COLO668 (cell line): ENCODE results near the gene BTBD6.
A peak's percentile ranks its signal among the peaks of the same experiment; 100 is the strongest.
"Not testable (repeated sequence)": the region's sequence is repeated elsewhere in the genome, so short reads cannot be mapped to it uniquely, and the experiment has no call there.

Experiments
- DNase-seq: peaks from one replicate; lab custom pipeline; 2025; ENCODE audit not compliant: unreplicated experiment; lab: John Stamatoyannopoulos, UW

The BTBD6 gene

DNA sequence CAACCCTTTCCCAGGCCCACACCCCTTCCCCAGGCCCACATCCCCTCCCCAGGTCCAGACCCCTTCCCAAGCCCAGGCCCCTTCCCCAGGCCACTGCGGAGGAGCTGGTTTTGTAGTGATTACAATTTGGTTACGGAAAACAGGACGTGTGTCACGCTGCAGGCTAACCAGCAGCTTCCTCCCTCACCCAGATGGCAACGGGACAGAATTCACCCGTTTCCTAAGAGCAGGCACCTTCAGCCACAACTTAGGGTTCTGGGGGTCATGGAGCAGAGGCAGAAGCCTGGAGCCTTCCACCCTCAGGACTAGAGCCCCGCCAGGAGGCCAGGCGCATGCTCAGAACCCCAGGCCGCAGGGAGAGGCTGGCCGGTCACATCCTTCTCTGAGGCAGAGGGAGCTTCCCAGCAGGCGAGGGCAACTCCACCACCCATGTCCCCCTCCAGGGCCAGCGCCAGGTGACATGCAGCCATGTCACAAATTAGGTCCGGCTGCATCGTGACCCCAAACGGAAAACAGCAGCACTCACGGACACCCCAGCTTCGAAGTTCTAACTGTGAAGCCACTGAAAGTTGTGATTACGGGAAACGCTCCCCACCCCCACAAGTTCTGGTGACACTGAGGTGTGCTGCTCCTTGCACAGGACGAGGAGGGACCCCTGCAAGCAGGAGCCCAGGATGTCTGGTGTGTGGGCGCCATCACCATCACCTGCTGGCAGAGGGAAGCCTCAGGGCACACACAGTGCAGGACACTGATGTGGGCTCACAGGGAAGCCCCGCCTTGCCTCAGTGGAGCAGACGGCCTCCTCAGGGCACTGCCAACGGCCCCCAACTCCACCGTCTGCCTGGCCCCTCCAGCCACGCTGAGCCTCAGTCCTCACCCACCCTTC lies 44.7 kb downstream of the BTBD6 start:
- DNase-seq = no peak

DNA sequence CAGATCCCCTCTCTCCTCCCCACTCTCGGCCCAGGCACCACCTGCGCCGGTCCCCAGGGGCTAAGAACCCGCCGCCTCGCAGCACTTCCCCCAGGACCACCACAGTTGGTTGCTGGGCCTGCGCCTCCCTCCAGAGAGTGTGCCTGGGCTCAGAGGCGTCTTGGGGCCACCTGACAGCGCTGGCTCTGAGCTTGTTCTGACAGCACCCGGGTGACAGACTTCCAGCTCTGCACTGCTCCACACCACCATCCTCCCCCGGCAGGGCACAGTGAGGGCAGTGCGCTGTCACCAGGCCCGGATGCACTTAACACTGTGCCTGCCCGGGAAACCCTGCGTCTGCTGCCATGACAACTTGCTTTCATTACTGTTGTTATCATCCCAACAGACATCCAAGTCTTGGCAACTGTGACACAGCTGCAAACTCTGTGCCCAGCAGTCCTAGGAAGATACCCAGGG lies 45.8 kb downstream of the BTBD6 start:
- peak; percentile 79 for DNase-seq

DNA sequence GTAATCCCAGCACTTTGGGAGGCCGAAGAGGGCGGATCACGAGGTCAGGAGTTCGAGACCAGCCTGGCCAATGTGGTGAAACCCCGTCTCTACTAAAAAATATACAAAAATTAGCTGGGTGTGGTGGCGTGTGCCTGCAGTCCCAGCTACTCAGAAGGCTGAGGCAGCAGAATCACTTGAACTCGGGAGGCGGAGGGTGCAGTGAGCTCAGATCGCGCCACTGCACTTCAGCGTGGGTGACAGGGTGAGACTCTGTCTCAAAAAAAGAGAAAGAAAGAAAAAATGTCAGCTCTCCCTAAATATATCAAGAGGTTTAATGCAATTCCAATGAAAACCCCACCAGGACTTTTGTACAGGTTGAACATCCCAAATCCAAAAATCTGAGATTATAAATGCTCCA lies 49.0 kb downstream of the BTBD6 start:
- not testable (repeated sequence) for DNase-seq

DNA sequence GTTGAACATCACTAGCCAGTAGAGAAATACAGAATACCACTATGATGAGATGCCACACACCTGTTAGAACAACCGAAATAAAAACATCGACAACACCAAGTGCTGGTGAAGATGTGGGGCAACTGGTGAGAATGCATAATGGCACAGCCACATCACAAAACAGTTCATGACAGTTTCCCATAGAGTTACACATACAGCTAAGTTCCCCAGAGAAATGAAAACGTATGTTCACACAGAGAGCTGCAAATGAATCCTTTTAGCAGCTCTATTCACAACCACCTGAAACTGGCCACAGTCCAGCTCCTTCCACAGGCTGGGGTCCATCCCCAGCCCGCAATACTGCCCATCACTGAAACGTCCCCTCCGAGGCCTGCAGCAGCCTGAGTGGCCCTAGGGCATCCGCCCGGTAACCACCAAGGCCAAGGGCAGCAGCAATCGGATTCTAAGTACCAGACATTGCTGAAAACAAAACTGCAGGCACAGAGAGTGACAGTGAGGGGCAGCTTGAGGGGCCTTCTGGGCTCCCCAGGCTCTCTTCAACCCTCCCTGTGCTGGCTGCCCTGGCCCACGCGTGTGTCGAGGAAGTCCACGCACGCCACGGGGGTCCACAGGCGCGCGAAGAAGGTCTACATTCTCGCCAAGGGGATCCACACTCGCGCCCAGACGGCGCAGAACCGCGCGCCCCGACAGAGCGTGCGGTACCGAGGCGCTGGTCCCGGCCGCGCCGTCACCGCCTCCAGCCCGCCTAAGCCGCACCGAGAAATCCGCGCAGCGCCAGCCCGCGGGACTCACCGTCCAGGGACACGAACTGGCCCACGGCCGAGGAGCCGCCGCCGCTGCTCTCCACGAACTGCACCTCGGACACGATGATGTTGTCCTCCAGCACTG lies 51.6 kb downstream of the BTBD6 start:
- DNase-seq = peak; percentile 75
